Cardiac muscle cell (in vitro differentiated cells and primary cell): ENCODE data around the gene DOP1B. TPM values are rescaled to one million over a fixed set of nuclear protein-coding genes. Genes with fewer than 3 reads are reported as not detected.

Source experiments
- DNase-seq, 2 donors: peaks; one replicate each; pipeline versions ENCODE4 v3.0.0 to v3.0.0-alpha.2; 2010 to 2017; ENCODE audit warnings: low read depth in 1 of 2, low spot score in 1 of 2
- H3K27ac ChIP-seq: fragments of 200-600 bp; sonication (generic); 2 replicates; pipeline ENCODE4 v1.5.1; 2016
- H3K27me3 ChIP-seq: fragments of 200-600 bp; sonication (generic); 2 replicates; pipeline ENCODE4 v1.6.0; 2016; ENCODE audit warnings: control low read depth
- H3K36me3 ChIP-seq: fragments of 200-600 bp; sonication (generic); 2 replicates; pipeline ENCODE4 v1.5.1; 2016; ENCODE audit warnings: control low read depth
- H3K4me1 ChIP-seq: fragments of 200-600 bp; sonication (generic); 2 replicates; pipeline ENCODE4 v1.8.1; 2017; ENCODE audit warnings: low read depth, mild to moderate bottlenecking, mixed run types
- H3K4me3 ChIP-seq: fragments of 200-600 bp; sonication (generic); 2 replicates; pipeline ENCODE4 v1.5.1; 2016; ENCODE audit warnings: mild to moderate bottlenecking
- H3K9me3 ChIP-seq: fragments of 200-600 bp; sonication (generic); 2 replicates; pipeline ENCODE4 v1.5.1; 2017; ENCODE audit warnings: low read depth, mild to moderate bottlenecking, control low read depth
- CTCF ChIP-seq: IDR thresholded peaks from 2 replicates; pipeline ENCODE4 v1.5.1; 2012; ENCODE audit warnings: low read depth, mild to moderate bottlenecking, low read length
- polyA plus RNA-seq: library from polyadenylated mRNA; unstranded; fragments of >200 nt; fragmentation: Nextera tagmentation; extraction: Ambion mirVana; gene quantifications from 2 replicates; pipeline ENCODE4 v1.2.1, GENCODE V29; 2016
- total RNA-seq: library from RNA; depleted of rRNA; stranded (reverse); fragments of >200 nt; gene quantifications from 2 replicates; pipeline ENCODE4 v1.2.3, GENCODE V29; 2016

Gene DOP1B
- total and polyA plus RNA-seq, 2 experiments from 2014 or later: 3.3 to 6.9 TPM

DNA sequence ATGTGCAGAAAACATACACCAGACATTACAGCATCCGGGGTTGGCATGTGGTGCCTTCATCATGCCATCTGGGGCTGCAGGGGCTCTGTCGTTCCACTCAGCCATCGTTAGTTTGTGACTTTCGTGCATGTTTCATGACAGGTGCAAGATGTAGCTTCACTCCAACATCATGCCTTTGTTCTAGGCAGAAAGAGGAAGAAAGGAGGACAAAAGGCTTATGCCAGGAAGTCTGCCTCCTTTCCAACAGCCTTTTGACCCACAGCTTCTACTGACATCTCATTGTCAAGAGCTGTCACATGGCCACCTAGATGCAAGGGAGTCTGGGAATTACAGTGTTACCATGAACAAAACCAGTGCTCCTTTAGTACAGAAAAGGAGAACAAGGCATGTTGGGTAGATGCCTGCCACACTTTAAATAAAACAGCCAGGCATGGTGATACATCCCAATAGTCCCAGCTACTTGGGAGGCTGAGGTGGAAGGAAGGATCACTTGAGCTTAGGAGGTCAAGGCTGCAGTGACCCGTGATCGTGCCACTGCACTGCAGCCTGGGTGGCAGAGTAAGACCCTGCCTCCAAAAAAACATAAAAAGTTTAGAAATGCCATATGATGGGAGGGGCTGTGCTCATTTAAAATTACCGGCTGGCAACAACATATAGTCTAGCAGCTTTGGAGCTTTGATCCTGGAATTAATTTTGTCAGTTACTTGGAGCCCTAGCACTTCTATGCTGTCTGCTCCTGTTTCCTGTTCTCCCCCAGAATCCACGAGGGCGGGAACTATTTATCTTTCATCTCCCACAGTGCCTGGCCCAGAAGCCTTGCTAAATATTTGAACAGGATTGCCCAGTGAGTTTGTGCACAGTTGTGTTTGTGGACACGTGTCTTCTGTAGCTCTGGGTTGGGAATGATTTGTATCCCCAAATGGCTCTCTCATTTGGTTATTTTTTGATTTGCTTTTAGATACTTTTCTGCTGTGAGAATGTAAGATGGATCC is 7.4 kb downstream of the DOP1B start:
- H3K27ac ChIP-seq: no peak overlapping the region
- H3K4me3 ChIP-seq: no peak overlapping the region
- no peaks in the 10 kb centered on the region for H3K9me3 ChIP-seq
- H3K36me3 ChIP-seq: no peaks in the 10 kb centered on the region
- peak in 1 of 2 donors; percentile 25 for DNase-seq
- H3K4me1 ChIP-seq: no peaks in the 10 kb centered on the region
- no peak for TF ChIP-seq CTCF
- no peaks in the 10 kb centered on the region for H3K27me3 ChIP-seq

GRCh38 chr21:36165356-36165755 is 8.7 kb downstream of the DOP1B start:
- Histone ChIP-seq H3K4me1 (no peaks in the 10 kb centered on the region), H3K36me3 (no peaks in the 10 kb centered on the region), H3K27me3 (no peaks in the 10 kb centered on the region), H3K9me3 (no peaks in the 10 kb centered on the region), H3K4me3 (no peak overlapping the region), H3K27ac (no peak overlapping the region)
- no peak for TF ChIP-seq CTCF
- DNase-seq: no peak

- Histone ChIP-seq H3K36me3 (no peaks in the 10 kb centered on the region), H3K27ac (no peak overlapping the region), H3K9me3 (no peaks in the 10 kb centered on the region), H3K4me1 (peaks cover 4% of the 10 kb centered on the region), H3K4me3 (no peak overlapping the region), H3K27me3 (no peaks in the 10 kb centered on the region)
- DNase-seq: no peak
- TF ChIP-seq CTCF: no peak
Measured at GRCh38 chr21:36166705-36167104, 10.1 kb downstream of the DOP1B start.

- peaks cover 12% of the 10 kb centered on the region for H3K4me1 ChIP-seq
- H3K36me3 ChIP-seq: no peaks in the 10 kb centered on the region
- H3K9me3 ChIP-seq: no peaks in the 10 kb centered on the region
- H3K4me3 ChIP-seq: no peak overlapping the region
- no peak for TF ChIP-seq CTCF
- H3K27ac ChIP-seq: no peak overlapping the region
- no peak for DNase-seq
- H3K27me3 ChIP-seq: no peaks in the 10 kb centered on the region
Measured at GRCh38 chr21:36167541-36167940, 10.9 kb downstream of the DOP1B start.

DNA sequence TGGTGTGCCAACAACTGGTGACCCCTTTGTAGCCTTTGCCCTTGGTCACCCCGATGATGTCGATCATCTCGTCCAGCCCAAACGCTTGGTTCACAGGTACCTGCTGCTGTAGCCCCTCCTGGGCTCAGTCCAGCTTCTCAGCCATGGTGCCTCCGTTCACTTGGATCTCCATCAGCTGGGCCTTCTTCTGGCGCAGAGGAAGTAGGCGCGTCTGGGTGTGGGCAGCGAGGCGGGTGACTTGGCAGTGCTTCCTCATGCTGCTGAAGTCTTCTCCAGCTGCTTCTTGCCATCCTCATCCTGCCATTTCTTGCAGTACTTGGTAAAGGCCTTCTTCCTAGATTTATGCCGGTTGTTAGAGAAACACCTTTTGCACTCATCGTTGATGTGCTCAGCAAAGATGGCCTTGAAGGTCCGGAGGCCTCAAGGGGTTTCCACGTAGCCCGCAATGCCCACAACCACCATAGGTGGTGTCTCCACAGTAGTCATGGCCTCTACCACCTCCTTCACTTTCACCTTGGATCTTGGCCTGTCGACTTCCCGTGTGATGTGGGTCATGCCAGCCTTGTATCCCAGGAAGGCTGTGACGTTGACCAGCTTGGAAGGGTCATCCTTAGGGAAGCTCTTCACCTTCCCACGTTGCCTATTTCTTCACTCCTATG is 13.0 kb downstream of the DOP1B start:
- no peaks in the 10 kb centered on the region for H3K36me3 ChIP-seq
- H3K4me3 ChIP-seq: no peak overlapping the region
- peaks cover 15% of the 10 kb centered on the region for H3K4me1 ChIP-seq
- no peaks in the 10 kb centered on the region for H3K27me3 ChIP-seq
- no peaks in the 10 kb centered on the region for H3K9me3 ChIP-seq
- no peak overlapping the region for H3K27ac ChIP-seq
- DNase-seq: no peak
- no peak for TF ChIP-seq CTCF
